ENCODE data around the gene INSL3. TPM values are rescaled to one million over a fixed set of nuclear protein-coding genes. Genes with fewer than 3 reads are reported as not detected.

INSL3 gene
- total and polyA plus RNA-seq, 2 of the 13 experiments (the other 11 are each of a cell fraction or from before 2014, with no cell fraction given), result 0.30 TPM; not detected in 1

DNA sequence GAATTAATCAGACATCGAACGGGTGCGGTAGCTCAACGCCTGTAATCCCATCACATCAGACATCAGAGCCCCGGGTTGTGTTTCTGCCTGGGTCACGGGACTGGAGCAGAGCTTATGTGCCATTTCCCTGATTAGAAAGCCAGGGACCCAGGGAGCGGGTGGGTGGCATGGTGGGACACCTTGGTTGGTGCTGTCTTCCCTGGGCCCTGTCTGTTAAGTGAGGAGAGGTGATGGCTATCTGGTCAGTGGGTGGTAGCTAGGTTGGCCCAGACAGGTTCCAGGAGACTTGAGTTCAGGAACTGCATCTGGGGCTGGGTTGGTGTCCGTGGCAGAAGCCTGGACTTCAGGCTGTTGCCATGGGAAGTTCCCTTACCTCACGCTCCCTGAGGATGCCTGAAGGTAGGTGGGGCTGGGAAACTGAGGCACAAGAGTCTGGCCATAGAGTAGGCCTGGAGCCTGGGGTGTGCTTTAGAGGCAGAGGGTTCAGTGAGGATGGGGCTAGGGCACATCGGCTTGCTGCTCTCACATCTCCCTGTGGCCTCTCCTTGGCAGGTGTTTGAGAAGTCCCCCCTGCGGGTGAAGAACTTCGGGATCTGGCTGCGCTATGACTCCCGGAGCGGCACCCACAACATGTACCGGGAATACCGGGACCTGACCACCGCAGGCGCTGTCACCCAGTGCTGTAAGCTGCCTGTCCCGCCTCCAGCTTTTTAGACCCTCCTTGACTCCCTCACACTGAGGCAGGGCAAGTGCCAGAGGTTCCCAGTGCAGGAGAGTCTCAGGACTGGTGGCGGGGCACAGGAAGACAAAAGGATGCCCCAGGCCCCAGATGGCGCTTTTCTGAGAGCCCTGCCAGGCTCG, 40.5 kb upstream of the INSL3 start:
- ChIA-PET POLR2A (interaction anchor here (1.2 to 1.6 kb wide), 3 partner anchors 15 to 256 kb away, joined by 3 to 4 read pairs (median 3); no protein-coding TSS in a partner anchor), CTCF (ENCODE audit: low intra/inter-chr PET ratio, low total read pairs) (no interaction called here)
- Histone ChIP-seq H3K9me3 (ENCODE audit: low read length) (no peaks in the 10 kb centered on the region), H3K9ac (ENCODE audit: insufficient read depth, low read depth, low read length) (peak overlapping the region; percentile 99), H2AFZ (ENCODE audit: low read length) (no peak overlapping the region), H3K79me2 (ENCODE audit: insufficient read depth, low read length) (peaks cover 27% of the 10 kb centered on the region), H3K27ac (ENCODE audit: extremely low read length, insufficient read depth, low read length) (peak overlapping the region; percentile 82), H3K4me2 (ENCODE audit: low read depth, low read length) (peak overlapping the region; percentile 82), H3K4me1 (ENCODE audit: insufficient read depth, low read length) (peaks cover 35% of the 10 kb centered on the region), H3K36me3 (replicated peaks in 1 of 2; ENCODE audit: control insufficient read depth in 1 of 2, insufficient read depth in 2 of 2, low read length in 2 of 2) (peaks cover 14 to 33% of the 10 kb centered on the region in 2 experiments), H4K20me1 (ENCODE audit: insufficient read depth, low read length) (peaks cover 55% of the 10 kb centered on the region), H3K27me3 (ENCODE audit: control insufficient read depth in 1 of 2, insufficient read depth in 2 of 2, low read length in 2 of 2) (no peaks in the 10 kb centered on the region; a peak in 1 of 5 replicates), H3K4me3 (replicated peaks in 1 of 3; ENCODE audit: insufficient read depth in 1 of 3, low read depth in 2 of 3, low read length in 3 of 3) (peak overlapping the region; percentile 91 to 97 (median 96))
- DNase-seq (ENCODE audit: low spot score), result no peak
- no TSS peak for BruUV-seq (replicated peaks)
- in situ Hi-C loops (cut with HindIII; ENCODE audit: extremely low pct_ligation_motif_present, low pct_unique_long_range_greater_than_20kb) (no loop called here), intact Hi-C loops (cut with micrococcal nuclease; ENCODE audit: unreplicated experiment) (no loop called here)
- FAIRE-seq, result no peak
- WGBS (ENCODE audit: low lambda C conversion rate), result 72% methylated on average over 8 of the region's 23 CpGs
- ATAC-seq, result no peak
- TF ChIP-seq ZNF562 (CRISPR knock-in tag; IDR thresholded peaks at IDR 0.05; ENCODE audit: borderline replicate concordance) (no peak), PHF21A (CRISPR knock-in tag; IDR thresholded peaks at IDR 0.05) (no peak), POLR2G (IDR thresholded peaks at IDR 0.05; ENCODE audit: low read depth, low read length) (peak; percentile 39), RBFOX2 (IDR thresholded peaks at IDR 0.05; ENCODE audit: low read depth, low read length) (0 out of 2 replicates have a peak, but pooled peaks have one; percentile 29), NRL (CRISPR knock-in tag; IDR thresholded peaks at IDR 0.05; ENCODE audit: borderline replicate concordance) (0 out of 2 replicates have a peak, but pooled peaks have one; percentile 34), ZNF362 (CRISPR knock-in tag; IDR thresholded peaks at IDR 0.05; ENCODE audit: borderline replicate concordance) (no peak)
- TF ChIP-seq, protein P1, sequence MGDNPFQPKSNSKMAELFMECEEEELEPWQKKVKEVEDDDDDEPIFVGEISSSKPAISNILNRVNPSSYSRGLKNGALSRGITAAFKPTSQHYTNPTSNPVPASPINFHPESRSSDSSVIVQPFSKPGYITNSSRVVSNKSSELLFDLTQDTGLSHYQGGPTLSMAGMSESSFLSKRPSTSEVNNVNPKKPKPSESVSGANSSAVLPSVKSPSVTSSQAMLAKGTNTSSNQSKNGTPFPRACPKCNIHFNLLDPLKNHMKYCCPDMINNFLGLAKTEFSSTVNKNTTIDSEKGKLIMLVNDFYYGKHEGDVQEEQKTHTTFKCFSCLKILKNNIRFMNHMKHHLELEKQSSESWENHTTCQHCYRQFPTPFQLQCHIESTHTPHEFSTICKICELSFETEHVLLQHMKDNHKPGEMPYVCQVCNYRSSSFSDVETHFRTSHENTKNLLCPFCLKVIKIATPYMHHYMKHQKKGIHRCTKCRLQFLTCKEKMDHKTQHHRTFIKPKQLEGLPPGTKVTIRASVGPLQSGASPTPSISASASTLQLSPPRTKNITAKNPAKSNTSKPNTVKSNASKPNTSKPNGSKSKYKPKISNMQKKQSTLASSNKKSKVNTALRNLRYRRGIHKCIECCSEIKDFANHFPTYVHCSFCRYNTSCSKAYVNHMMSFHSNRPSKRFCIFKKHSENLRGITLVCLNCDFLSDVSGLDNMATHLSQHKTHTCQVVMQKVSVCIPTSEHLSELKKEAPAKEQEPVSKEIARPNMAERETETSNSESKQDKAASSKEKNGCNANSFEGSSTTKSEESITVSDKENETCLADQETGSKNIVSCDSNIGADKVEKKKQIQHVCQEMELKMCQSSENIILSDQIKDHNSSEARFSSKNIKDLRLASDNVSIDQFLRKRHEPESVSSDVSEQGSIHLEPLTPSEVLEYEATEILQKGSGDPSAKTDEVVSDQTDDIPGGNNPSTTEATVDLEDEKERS (CRISPR knock-in tag; IDR thresholded peaks at IDR 0.05), result no peak
- TF ChIP-seq, protein P2, sequence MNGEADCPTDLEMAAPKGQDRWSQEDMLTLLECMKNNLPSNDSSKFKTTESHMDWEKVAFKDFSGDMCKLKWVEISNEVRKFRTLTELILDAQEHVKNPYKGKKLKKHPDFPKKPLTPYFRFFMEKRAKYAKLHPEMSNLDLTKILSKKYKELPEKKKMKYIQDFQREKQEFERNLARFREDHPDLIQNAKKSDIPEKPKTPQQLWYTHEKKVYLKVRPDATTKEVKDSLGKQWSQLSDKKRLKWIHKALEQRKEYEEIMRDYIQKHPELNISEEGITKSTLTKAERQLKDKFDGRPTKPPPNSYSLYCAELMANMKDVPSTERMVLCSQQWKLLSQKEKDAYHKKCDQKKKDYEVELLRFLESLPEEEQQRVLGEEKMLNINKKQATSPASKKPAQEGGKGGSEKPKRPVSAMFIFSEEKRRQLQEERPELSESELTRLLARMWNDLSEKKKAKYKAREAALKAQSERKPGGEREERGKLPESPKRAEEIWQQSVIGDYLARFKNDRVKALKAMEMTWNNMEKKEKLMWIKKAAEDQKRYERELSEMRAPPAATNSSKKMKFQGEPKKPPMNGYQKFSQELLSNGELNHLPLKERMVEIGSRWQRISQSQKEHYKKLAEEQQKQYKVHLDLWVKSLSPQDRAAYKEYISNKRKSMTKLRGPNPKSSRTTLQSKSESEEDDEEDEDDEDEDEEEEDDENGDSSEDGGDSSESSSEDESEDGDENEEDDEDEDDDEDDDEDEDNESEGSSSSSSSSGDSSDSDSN (CRISPR knock-in tag; IDR thresholded peaks at IDR 0.05), result 0 out of 2 replicates have a peak, but pooled peaks have one; percentile 7
- TF ChIP-seq, protein P3, sequence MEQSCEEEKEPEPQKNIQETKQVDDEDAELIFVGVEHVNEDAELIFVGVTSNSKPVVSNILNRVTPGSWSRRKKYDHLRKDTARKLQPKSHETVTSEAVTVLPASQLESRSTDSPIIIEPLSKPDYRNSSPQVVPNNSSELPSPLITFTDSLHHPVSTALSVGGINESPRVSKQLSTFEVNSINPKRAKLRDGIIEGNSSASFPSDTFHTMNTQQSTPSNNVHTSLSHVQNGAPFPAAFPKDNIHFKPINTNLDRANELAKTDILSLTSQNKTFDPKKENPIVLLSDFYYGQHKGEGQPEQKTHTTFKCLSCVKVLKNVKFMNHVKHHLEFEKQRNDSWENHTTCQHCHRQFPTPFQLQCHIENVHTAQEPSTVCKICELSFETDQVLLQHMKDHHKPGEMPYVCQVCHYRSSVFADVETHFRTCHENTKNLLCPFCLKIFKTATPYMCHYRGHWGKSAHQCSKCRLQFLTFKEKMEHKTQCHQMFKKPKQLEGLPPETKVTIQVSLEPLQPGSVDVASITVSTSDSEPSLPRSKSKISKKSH (CRISPR knock-in tag; IDR thresholded peaks at IDR 0.05; ENCODE audit: borderline replicate concordance), result 0 out of 2 replicates have a peak, but pooled peaks have one; percentile 25
